K562 (cell line): ENCODE results near the gene TCF7. TPM values are rescaled to one million over a fixed set of nuclear protein-coding genes. Genes with fewer than 3 reads are reported as not detected.

Source experiments
- ATAC-seq: fragments of 200-7000 bp; cut with Tn5 transposase; 3 replicates; pipeline ENCODE4 v1.9.1; 2020; ENCODE audit warnings: moderate library complexity
- BruUV-seq: library from RNA; stranded (reverse); fragments of 400-500 nt; replicated peaks from 2 replicates; lab custom pipeline; 2021; lab: Mats Ljungman, UMichigan
- CTCF ChIA-PET: fragments of 300-600 bp; formaldehyde crosslinking; extraction: SDS; loops from one replicate; lab custom pipeline; 2021; ENCODE audit warnings: low intra/inter-chr PET ratio; lab: Yijun Ruan, JAX
- POLR2A ChIA-PET: fragments of 300-600, 350-650 bp; sonication (Branson Sonifier 250); formaldehyde crosslinking; extraction: SDS; loops from one replicate; lab custom pipeline; 2021; ENCODE audit warnings: antibody characterized with exemption, inconsistent platforms; lab: Yijun Ruan, JAX
- DNase-seq, 4 experiments: peaks; one replicate each; pipeline versions ENCODE4 v3.0.0 to v3.0.0-alpha.2; 2011 to 2018; ENCODE audit warnings: low spot score in 3 of 4, mixed read lengths in 3 of 4; ENCODE audit errors: extremely low read depth in 1 of 4
- FAIRE-seq: peaks from 2 replicates; lab custom pipeline; 2011; peaks lifted over from hg19 to GRCh38; lab: Jason Lieb, UNC
- H2AFZ ChIP-seq: 2 replicates; pipeline ENCODE4 v1.6.0; 2011; ENCODE audit warnings: low read depth, low read length, control low read depth, inconsistent platforms
- H3K27ac ChIP-seq: fragments of 200-600 bp; 3 replicates; pipeline ENCODE4 v1.8.0; 2011; ENCODE audit warnings: low read depth, mild to moderate bottlenecking, control low read depth, inconsistent platforms, low read length, moderate library complexity, mixed read lengths; ENCODE audit errors: extremely low read depth
- H3K27me3 ChIP-seq, 2 experiments: fragments of 300-600 bp in 1 of 2; 2 replicates in 1 of 2; 3 replicates in 1 of 2; pipeline versions ENCODE4 v1.6.0 to v1.8.0; 2011; ENCODE audit warnings: inconsistent platforms in 2 of 2, low read length in 2 of 2, mild to moderate bottlenecking in 1 of 2, mixed read lengths in 1 of 2, moderate library complexity in 1 of 2; ENCODE audit not compliant: control insufficient read depth in 2 of 2, insufficient read depth in 2 of 2
- H3K36me3 ChIP-seq: fragments of 300-600 bp; 3 replicates; pipeline ENCODE4 v1.8.0; 2011; ENCODE audit warnings: mild to moderate bottlenecking, low read length, inconsistent platforms; ENCODE audit not compliant: control insufficient read depth, insufficient read depth
- H3K4me1 ChIP-seq, 2 experiments: fragments of 200-600 bp in 1 of 2; replicated peaks in 1 of 2; 2 replicates in 1 of 2; 3 replicates in 1 of 2; pipeline versions ENCODE4 v1.5.1 to v1.8.0; 2011; ENCODE audit warnings: inconsistent platforms in 2 of 2, low read length in 2 of 2, mild to moderate bottlenecking in 1 of 2, mixed read lengths in 1 of 2, moderate library complexity in 1 of 2; ENCODE audit not compliant: control insufficient read depth in 2 of 2, insufficient read depth in 2 of 2
- H3K4me2 ChIP-seq: 2 replicates; pipeline ENCODE4 v1.6.1; 2011; ENCODE audit warnings: low read length, control low read depth, inconsistent platforms, mixed read lengths; ENCODE audit not compliant: insufficient read depth
- H3K4me3 ChIP-seq: fragments of 200-600 bp; sonication (generic), shearing (Covaris generic); 2 replicates; pipeline ENCODE4 v1.5.1; 2016; ENCODE audit warnings: control low read depth, inconsistent platforms
- H3K79me2 ChIP-seq: fragments of 200-600 bp; 3 replicates; pipeline ENCODE4 v1.8.0; 2011; ENCODE audit warnings: low read length, inconsistent platforms; ENCODE audit not compliant: control insufficient read depth, insufficient read depth
- H3K9ac ChIP-seq, 2 experiments: 2 replicates each; pipeline versions ENCODE4 v1.6.0 to v1.6.1; 2011; ENCODE audit warnings: low read depth in 2 of 2, low read length in 2 of 2, control low read depth in 1 of 2, inconsistent platforms in 1 of 2, mild to moderate bottlenecking in 1 of 2, mixed read lengths in 1 of 2; ENCODE audit not compliant: insufficient read depth in 1 of 2
- H3K9me1 ChIP-seq: one replicate; pipeline ENCODE4 v1.6.0; 2011; ENCODE audit warnings: inconsistent platforms, mild to moderate bottlenecking, low read length, moderate library complexity; ENCODE audit not compliant: control insufficient read depth, insufficient read depth
- H3K9me3 ChIP-seq: replicated peaks from 2 replicates; pipeline ENCODE4 v1.5.1; 2011; ENCODE audit warnings: low read depth, low read length, inconsistent platforms; ENCODE audit not compliant: control insufficient read depth, insufficient read depth
- H4K20me1 ChIP-seq: replicated peaks from 2 replicates; pipeline ENCODE4 v1.6.1; 2011; ENCODE audit warnings: low read length, inconsistent platforms, mixed read lengths; ENCODE audit not compliant: control insufficient read depth, insufficient read depth
- RBBP5 ChIP-seq: fragments of 200-600 bp; sonication (generic); IDR thresholded peaks from 2 replicates; pipeline ENCODE4 v1.6.1; 2012; ENCODE audit warnings: borderline replicate concordance, mild to moderate bottlenecking, low read length, control low read depth, inconsistent platforms; ENCODE audit not compliant: insufficient read depth, poor library complexity, severe bottlenecking
- ZNF696 ChIP-seq: fragments of 250-450 bp; sonication (Bioruptor Pico); conservative IDR thresholded peaks from 2 replicates; pipeline ENCODE4 v1.4.0; 2020; ENCODE audit warnings: mild to moderate bottlenecking, moderate library complexity
- ZNF717 ChIP-seq: fragments of 250-450 bp; sonication (Bioruptor Pico); IDR thresholded peaks from 2 replicates; pipeline ENCODE4 v1.5.0; 2021
- WGBS: fragments of 100-300 bp; shearing (Covaris generic); methylation state at CpG from one replicate; pipeline ENCODE4 v1.1.6; 2016; ENCODE audit warnings: low coverage, mixed read lengths; ENCODE audit not compliant: insufficient coverage; ENCODE audit errors: missing lambda C conversion rate; 5-methylcytosine and 5-hydroxymethylcytosine counted together
- in situ Hi-C: fragments of 300-500 bp; cut with MboI; formaldehyde crosslinking; loops from 4 replicates; pipeline ENCODE4 v1.15.0; 2018; ENCODE audit warnings: inconsistent platforms, mixed read lengths
- intact Hi-C: fragments of 100-400 bp; cut with micrococcal nuclease; formaldehyde crosslinking; loops from 2 replicates; pipeline ENCODE4 v1.14.2; 2022
- polyA plus RNA-seq, 8 experiments: library from polyadenylated mRNA; depleted of rRNA in 4 of 8; stranded (reverse) in 5 of 8; unstranded in 3 of 8; fragments of >200 nt; fragmentation: Nextera tagmentation in 2 of 8; fragmentation: Illumina TruSeq in 1 of 8; extraction: Ambion mirVana in 2 of 8; extraction: Trizol in 1 of 8; gene quantifications; 2 replicates each; pipeline versions ENCODE4 v1.2.1 to v1.2.3, GENCODE V29; 2011 to 2014; ENCODE audit warnings: inconsistent platforms in 1 of 8, missing spikeins in 1 of 8
- total RNA-seq, 7 experiments: library from RNA; depleted of rRNA in 6 of 7; stranded (reverse); fragments of >200 nt in 6 of 7; fragmentation: Illumina TruSeq in 2 of 7; extraction: Trizol in 2 of 7; gene quantifications; 2 replicates each; pipeline versions ENCODE4 v1.2.1 to v1.2.3, GENCODE V29; 2011 to 2021; ENCODE audit warnings: low replicate concordance in 1 of 7
- TF ChIP-seq, protein P1 (sequence below): sonication (generic); formaldehyde crosslinking; IDR thresholded peaks from 2 replicates; pipeline ENCODE4 v1.8.1; 2022; ENCODE audit warnings: missing genetic modification reagents

The TCF7 gene
- total and polyA plus RNA-seq, 9 of the 15 experiments (the other 6 are each of a cell fraction or from before 2014, with no cell fraction given) = 1.6 to 14.9 (median 4.2) TPM

DNA sequence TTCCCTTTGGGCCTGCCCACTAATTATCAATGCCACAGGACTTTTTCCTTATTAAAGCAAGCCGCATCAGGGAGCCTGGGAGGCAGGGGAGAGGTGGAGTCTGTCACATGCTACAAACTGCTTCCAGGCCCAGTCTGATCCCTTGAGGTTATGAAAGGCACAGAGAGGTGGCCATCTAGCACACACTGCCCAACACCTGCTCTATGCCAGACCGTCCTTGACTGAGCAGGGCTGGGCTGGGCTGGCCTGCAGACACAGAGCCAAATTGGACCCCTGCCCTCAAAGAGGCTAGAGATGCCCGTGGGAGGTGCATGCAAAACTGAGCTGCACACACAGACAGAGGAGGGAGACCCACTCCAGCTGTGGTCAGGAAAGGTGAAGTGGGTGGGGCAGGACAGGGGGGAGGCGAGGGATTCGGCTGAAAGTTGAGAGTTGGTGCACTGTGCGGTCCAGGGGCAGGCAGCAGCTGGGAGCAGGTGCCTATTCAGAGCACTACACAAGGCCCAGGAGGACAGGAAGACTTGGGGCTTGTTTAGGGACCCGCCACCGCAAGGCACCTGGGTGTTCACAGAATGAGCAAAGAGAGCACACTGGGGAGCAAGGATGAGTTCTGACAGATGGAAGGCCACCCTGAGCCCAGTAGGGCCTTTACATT, 36.4 kb upstream of the TCF7 start:
- H3K36me3 ChIP-seq = no peaks in the 10 kb centered on the region
- ChIA-PET CTCF (no interaction called here), POLR2A (interaction anchor here (0.9 kb wide), 2 partner anchors 12 to 29 kb away, joined by 3 to 4 read pairs; no protein-coding TSS in a partner anchor)
- FAIRE-seq (no peak), DNase-seq (no peak), ATAC-seq (no peak; the same call in 2 of the 3 replicates)
- no peak overlapping the region for H3K27ac ChIP-seq
- H3K9ac ChIP-seq = no peak overlapping the region
- peaks cover 31 to 63% of the 10 kb centered on the region in 2 experiments for H3K27me3 ChIP-seq
- in situ Hi-C loops (no loop called here), intact Hi-C loops (no loop called here)
- BruUV-seq = no TSS peak
- no peaks in the 10 kb centered on the region for H3K9me1 ChIP-seq
- H3K4me3 ChIP-seq = no peak overlapping the region
- no peaks in the 10 kb centered on the region; the same call in 1 of the 2 replicates for H4K20me1 ChIP-seq
- WGBS = 7% methylated on average over 8 of the region's 8 CpGs
- H3K9me3 ChIP-seq = no peaks in the 10 kb centered on the region
- no peaks in the 10 kb centered on the region for H3K79me2 ChIP-seq
- H3K4me1 ChIP-seq = no peaks in the 10 kb centered on the region
- no peak overlapping the region for H3K4me2 ChIP-seq
- no peak overlapping the region for H2AFZ ChIP-seq
- TF ChIP-seq ZNF717 (CRISPR knock-in tag) (no peak), ZNF696 (no peak), RBBP5 (no peak)
- TF ChIP-seq, protein P1, sequence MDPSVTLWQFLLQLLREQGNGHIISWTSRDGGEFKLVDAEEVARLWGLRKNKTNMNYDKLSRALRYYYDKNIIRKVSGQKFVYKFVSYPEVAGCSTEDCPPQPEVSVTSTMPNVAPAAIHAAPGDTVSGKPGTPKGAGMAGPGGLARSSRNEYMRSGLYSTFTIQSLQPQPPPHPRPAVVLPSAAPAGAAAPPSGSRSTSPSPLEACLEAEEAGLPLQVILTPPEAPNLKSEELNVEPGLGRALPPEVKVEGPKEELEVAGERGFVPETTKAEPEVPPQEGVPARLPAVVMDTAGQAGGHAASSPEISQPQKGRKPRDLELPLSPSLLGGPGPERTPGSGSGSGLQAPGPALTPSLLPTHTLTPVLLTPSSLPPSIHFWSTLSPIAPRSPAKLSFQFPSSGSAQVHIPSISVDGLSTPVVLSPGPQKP (CRISPR knock-in tag) = no peak
